Fibroblast of pulmonary artery (primary cell): ENCODE measurements around the gene SH3GL1.

ENCODE experiments used
- DNase-seq: peaks from one replicate; pipeline ENCODE4 v3.0.0-alpha.2; 2010; ENCODE audit warnings: low read depth
- H3K4me3 ChIP-seq: replicated peaks from 2 replicates; pipeline ENCODE4 v1.5.1; 2011; ENCODE audit warnings: low read depth, mild to moderate bottlenecking, control low read depth, low read length, moderate library complexity
- CTCF ChIP-seq: IDR thresholded peaks from 2 replicates; pipeline ENCODE4 v1.5.1; 2011; ENCODE audit warnings: mild to moderate bottlenecking, control low read depth, low read length, inconsistent platforms; ENCODE audit errors: missing control alignments

SH3GL1 gene

DNA sequence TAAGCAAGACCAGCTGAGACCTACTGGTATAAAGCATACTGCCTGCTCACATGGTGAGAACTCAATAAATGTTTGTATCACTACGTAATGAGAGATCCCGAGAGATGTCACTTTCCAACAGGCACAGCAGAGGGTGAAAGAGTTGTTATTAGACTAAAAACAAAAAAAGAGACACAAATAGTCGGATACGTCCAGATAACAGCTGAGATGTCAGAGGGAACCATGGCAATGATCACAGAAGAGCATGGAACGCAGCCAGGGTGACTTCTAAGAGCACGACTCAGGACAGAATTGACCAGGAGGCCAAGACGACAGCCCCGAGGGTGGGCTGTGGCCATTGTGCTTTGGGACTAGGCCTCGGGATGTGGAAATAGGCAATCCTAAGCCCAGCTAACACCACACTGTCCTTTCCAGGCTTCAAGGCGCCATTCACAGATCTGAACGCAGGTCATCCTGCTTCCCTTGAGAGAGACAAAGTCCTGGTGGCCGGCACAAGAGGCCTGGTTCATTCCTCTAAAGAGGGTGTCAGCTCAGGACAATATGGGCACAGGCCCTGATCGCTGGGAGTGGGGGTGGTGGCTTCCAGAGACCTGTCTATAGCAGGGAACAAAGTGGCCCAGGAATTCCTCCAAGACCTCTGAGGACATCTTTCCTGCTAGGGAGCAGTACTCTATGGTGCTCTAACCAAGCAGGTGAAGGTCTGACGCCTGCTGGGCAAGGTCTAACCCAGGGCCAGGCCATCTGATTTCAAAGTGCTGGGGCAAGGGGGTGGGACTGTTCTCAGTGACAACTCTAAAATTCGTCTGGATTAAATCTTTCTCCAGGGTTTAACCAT lies 3.2 kb downstream of the SH3GL1 start:
- DNase-seq, result no peak
- no peak for TF ChIP-seq CTCF
- no peak overlapping the region for H3K4me3 ChIP-seq

DNA sequence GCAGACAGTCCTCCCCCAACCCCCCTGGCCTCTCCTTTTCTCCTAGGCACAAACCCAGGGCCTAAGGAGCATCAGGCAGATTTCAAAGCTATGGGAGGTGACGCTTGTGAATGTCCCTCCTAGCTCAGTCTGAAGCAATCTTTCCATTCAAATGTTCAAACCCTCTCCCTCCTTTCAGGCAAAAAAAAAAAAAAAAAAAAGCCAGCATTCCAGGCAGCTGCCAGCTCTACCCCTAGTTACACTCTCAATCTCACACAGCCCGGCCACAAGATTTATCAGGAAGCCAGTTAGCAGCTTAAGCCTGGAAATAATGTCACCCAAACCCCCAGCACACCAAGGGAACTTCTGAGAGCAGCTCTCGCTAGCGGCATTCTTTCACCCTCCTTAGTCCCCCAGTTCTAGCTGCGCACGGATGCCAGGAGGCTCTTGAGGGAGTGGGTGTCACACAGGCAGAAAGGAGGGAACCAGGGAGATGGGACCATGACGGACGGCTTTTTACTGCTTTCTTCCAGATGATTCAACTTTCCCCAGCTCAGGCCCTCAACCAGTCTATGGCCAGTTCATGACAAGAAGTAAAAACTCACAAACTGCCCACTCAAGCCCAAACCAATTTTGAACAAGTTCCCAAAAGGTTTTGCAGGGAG lies 6.3 kb downstream of the SH3GL1 start:
- peak; percentile 57 for DNase-seq
- no peak for TF ChIP-seq CTCF
- H3K4me3 ChIP-seq, result no peak overlapping the region

- H3K4me3 ChIP-seq, result no peak overlapping the region
- peak; percentile 79 for DNase-seq
- TF ChIP-seq CTCF, result no peak
Observed at GRCh38 chr19:4391701-4392483, 8.5 kb downstream of the SH3GL1 start.

GRCh38 chr19:4391306-4391693 lies 9.0 kb downstream of the SH3GL1 start:
- DNase-seq, result no peak
- no peak for TF ChIP-seq CTCF
- H3K4me3 ChIP-seq, result no peak overlapping the region

DNA sequence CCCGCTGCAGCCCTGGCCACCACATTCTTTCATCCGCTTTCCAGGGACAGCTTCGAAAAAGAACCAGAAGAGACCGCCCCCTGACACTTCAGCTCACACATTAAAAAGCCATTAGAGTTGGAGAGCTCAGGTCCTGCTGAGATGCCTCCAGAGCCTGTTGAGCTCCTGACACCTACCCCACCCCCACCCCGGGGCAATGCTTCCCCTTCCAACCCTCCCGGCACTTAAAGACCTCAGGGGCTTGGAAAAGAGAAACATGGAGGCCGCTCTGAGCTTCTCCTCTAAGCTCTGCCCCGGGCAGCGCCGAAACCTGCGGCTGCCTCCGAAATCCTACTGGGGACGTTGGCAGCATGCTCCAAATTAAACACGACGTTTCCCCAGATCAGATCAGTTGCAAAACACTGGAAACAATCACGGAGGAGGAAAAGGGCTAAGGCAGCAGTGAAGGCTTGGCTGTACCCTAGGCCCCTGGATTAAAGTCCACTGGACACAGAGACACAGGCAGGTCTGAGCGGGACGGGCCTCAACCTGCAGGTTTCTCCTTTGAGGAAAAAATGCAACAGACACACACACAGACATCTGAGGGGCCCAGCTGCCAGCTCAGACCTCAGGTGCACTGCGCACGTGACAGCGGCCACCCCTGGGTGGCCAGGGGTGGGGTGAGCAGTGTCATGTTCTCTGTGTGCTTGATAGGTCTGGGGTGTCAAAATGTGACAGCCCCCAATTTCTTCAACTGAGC lies 9.6 kb downstream of the SH3GL1 start:
- TF ChIP-seq CTCF, result no peak
- no peak for DNase-seq
- H3K4me3 ChIP-seq, result peak overlapping the region; percentile 29

DNA sequence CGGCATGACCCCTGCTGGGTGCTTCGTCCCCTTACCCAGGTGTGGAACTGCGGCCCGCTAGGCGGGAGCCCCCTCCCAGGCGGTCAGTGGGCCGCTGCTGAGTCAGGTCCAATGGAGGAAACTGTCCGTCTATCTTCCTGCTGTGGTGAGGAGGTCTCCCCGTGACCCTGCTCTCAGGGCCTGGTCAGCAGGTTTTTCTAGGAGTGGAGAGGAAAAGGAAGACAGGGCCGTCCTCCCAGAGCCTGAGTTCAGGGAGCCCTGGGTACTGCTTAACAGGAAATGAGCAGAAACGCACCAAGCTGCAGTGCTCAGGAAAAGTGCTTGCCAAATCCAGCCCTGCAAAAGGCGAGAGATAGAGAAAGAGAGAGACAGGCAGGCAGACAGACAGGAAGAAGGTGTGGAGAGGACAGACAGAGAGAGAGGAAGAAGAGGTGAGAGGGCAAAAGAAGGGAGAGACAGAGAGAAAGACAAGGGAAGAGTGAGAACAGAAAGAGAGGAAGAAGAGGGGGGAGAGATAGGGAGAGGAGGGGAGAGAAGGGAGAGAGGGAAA lies 10.3 kb downstream of the SH3GL1 start:
- no peak for TF ChIP-seq CTCF
- peak; percentile 73 for DNase-seq
- peak overlapping the region; percentile 29 for H3K4me3 ChIP-seq
